GM21367 (cell line): Measurements from ENCODE around the gene PTPRT.

Source experiments
- ATAC-seq: cut with Tn5 transposase; IDR thresholded peaks from one replicate; pipeline ENCODE4 v1.9.1; 2021; ENCODE audit not compliant: unreplicated experiment

PTPRT gene

GRCh38 chr20:42740226-42740870 is 449.4 kb downstream of the PTPRT start:
- ATAC-seq = no peak

DNA sequence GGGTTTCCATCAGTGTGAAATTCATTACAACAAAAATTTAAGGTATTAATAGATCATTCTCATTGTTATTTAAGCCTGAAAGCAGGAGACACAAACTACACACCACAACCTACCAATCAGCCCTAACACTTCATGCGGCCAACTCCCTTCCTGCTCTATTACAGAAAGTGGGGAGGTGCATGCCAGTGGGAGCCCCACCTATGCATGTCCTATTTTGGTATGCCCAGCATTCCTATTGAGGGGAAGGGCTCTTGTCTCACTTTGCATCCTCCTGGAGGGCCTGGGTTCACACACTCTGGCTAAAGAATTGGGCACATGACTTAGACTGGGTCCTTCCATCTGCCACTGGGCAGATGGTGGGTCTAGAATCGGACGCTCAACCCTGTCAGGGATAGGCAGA is 450.0 kb downstream of the PTPRT start:
- no peak for ATAC-seq

- ATAC-seq = no peak
Observed at GRCh38 chr20:42735539-42735938, 454.2 kb downstream of the PTPRT start.

DNA sequence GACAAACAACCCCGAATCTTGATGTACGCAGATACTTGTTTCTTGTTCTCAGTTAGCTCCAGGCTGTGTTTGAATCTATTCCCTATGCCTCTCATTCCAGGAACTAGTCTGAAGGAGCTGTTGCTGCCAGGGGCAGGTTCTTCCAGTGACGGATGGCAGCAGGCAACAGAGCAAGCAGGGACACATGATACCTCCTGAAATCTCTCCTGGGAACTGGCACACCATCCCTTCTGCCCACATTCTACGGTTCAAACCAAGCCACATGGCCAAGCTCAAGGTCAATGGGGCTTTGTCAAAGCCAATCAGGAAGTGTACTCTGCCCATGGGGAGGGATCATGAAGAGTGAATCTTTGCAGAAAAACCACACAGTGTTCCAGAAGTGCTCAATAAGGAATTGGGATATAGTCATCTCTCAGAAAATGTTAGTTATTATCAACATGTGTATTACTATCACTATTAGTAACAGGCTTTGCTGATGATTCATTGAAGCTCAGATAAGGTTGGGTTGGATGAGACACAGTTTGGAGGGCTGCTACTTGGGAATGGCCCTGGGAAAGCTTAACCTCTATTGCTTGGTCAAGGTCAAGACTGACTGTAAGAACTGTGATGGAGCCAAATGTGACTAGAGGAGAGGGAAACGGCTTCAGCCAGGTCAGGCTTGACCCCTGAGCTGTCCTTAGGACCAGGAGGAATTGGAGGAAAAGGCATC is 454.9 kb downstream of the PTPRT start:
- ATAC-seq = no peak

DNA sequence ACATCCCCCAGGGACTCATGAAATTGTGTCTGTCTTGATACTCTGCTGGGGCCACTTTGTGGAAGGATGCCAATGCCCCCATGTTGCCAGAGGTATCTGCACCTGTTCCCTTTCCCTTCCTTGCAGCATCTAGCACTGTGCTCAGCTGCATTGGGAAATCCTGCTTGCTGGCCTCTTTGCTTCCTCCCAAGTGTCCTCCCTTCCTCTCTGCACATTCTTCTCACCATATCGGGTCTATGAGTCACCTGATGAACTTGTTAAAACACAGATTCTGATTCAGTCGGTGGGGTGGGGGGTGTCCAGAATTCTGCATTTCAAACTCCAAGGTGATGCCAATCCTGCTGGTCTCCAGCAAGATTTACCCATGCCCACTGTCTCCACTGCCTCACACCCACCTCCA is 467.8 kb downstream of the PTPRT start:
- no peak for ATAC-seq

GRCh38 chr20:42714298-42715141 is 475.2 kb downstream of the PTPRT start:
- ATAC-seq = no peak

DNA sequence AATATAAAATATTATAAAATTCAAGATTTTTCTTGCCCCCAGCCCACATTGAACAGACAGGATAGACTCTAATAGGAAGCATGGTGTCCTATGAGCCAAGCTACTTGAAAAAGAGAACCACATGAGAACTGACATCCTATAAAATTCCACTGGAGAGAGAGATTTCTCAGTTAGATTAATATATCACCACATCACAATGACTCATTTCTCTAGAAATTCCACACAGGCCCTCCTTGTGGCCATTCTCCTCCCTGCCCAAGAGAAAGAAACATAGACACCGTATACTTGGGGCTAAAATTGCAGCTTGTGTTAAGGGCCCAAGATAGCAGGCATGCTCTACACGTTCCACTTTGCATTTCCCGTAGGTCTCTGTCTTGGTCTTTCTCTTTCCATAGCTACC is 481.4 kb downstream of the PTPRT start:
- no peak for ATAC-seq

DNA sequence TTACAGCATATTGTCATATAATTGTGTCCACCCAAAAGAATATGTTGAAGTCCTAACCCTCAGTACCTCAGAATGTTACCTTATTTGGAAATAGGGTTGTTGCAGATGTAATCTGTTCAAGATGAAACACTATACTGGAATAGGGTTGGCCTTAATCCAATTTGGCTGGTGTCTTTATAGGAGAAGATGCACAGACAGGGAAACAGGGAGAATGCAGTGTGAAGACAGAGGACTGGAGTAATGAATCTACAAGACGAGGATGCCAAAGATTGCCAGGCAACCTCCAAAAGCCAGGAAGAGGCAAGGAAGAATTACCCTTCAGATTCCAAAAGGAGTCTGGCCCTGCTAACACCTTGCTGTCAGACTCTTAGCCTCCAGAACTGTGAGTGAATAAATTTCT is 482.9 kb downstream of the PTPRT start:
- no peak for ATAC-seq

DNA sequence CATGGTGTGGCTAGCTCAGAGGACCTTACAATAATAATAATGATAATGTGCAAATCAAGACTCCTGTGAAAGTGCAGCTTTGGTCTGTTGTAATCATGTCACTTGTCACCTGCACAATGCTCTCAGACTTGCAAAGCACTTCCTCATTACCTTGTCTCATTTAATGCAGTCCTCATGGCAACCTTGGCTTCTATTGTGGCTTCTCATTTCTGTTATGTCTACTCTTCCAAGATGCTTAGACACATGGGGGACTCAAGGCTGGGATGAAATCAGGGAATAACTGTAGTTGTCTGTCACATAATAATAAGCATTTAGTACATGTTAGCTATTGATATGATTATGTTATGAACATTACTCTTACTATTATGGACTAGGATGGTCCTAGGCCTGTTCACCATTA is 484.2 kb downstream of the PTPRT start:
- no peak for ATAC-seq

GRCh38 chr20:42703744-42704143 is 486.0 kb downstream of the PTPRT start:
- ATAC-seq = no peak

GRCh38 chr20:42701948-42702347 is 487.8 kb downstream of the PTPRT start:
- ATAC-seq = no peak

DNA sequence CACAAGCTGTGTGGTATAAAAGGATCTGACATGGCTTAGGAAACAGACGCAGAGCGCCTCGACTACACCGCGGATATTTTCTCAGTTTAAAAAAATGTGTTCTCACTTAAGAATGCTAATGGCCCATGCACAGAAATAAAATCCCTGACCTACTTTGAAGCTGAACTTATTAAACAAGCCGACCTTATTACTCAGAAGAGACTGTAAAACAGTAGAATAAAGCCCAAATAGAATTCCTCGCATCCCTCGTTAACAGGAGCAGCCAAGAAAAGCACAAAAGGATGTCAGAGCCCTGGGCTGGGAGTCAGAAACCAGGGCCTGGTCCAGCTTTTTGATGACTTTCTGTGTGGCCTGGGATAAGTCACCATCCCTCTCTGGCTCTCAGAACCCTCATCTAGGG is 489.3 kb downstream of the PTPRT start:
- no peak for ATAC-seq

DNA sequence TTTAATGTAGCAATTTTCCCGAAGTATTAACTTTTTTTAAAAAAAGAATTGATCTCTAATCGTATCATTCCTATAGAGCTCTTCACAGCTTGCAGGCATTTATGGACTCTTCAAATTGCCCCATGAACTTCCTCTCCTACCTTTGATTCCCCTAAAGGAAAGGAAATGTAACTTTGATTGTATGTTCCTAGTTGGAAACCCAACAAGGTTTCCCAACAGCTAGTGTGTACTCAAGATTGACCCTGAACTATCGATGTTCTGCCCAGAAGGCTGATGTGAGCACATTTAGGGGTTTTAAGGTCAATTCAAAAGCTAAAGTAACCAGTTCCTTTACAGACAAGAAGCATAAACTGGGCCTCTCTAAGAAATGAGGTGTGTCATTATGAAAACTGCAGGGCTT is 491.7 kb downstream of the PTPRT start:
- ATAC-seq = no peak

DNA sequence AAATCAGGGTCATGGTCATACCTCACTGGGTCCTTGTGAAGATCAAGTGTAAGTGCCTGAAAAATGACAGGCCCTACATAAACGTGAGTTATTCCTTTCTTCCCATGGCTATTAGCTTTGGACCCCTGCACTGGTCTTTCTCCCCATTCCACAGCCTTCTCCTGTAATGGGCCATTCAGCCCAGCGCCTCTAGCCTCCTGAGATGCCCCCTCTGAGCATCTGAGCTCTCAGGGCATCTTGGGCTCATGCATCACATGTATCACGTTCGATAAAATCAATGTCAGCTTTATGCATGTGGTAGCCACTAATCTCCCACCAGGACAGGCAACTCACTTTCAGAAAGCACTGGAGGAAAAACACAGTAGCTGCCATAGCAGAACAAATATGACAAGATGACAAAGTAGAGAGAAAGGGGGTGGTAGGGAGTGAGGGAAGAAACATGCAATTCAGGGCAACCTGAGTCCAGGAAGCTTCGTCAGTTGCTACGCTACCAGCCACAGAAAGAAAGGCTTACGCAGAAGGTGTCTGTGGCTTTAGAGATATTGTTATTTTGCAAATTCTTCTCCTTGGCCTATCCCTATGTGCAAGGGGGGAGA is 498.8 kb downstream of the PTPRT start:
- no peak for ATAC-seq

- ATAC-seq = no peak
Observed at GRCh38 chr20:42688576-42688975, 501.1 kb downstream of the PTPRT start.

DNA sequence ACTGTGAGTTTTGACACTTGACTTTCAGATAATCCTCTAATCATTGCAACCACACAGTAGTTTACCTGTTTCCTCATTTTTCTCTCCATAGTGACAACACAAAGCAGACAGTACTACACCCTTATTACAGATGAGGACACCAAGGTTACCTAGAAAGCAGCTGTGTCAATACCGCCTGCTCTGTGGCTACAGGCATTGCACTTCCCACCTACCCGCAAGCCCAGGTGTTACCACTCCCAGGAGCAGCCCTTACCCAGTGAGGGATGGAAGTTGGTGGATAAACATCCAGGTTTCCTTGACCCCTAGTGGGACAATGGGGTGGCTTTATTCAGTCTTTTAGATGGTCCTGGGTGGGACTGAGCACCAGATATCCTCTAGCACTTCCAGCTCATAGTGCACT is 503.6 kb downstream of the PTPRT start:
- no peak for ATAC-seq

GRCh38 chr20:42678895-42679294 is 510.8 kb downstream of the PTPRT start:
- no peak for ATAC-seq

GRCh38 chr20:42656130-42656529 is 533.6 kb downstream of the PTPRT start:
- no peak for ATAC-seq

DNA sequence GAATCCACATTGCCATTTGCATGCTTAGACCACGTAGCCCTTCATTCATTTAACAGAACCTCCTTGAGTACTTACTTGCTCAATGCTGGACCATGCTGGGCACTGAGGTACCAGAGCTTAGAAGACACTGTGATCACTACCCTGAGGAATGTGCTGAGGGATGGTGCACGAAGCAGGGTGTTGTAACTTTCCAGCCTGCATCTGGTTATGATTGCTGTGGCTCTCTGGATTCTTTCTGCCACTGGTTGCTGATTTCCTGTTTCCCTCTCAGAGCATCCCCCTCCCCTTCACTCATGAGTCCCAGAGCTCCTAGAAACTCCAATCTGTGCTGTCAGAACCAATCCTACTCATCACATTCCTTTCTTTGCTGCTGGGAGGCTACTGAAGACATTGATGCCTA is 537.4 kb downstream of the PTPRT start:
- no peak for ATAC-seq

GRCh38 chr20:42650191-42650746 is 539.4 kb downstream of the PTPRT start:
- no peak for ATAC-seq

- ATAC-seq = no peak
Observed at GRCh38 chr20:42649748-42650147, 540.0 kb downstream of the PTPRT start.
